Measurements from ENCODE around the gene GREB1L. TPM values are rescaled to one million over a fixed set of nuclear protein-coding genes. Genes with fewer than 3 reads are reported as not detected.

The GREB1L gene
- polyA plus RNA-seq, 1 donor: 10.6 TPM

DNA sequence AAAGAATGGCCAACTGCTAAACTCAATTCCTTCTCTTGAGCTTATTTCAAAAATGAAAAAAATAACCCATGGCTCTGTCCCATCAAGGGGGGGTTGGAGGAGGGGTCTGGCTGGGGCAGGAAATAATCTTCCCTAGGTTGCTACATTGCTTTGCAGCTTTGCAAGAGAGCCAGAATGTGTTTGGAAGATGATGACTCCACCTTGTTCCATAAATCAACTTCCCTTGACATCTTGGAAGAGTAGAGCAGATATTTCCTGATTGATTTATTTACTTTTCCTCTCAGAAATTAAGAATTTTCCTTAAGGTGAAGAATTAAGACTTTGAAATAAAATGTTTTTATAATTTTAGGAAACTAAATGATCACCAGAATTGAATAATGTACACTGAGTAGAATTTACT is 317.2 kb downstream of the GREB1L start:
- DNase-seq (ENCODE audit: low read depth): no peak

DNA sequence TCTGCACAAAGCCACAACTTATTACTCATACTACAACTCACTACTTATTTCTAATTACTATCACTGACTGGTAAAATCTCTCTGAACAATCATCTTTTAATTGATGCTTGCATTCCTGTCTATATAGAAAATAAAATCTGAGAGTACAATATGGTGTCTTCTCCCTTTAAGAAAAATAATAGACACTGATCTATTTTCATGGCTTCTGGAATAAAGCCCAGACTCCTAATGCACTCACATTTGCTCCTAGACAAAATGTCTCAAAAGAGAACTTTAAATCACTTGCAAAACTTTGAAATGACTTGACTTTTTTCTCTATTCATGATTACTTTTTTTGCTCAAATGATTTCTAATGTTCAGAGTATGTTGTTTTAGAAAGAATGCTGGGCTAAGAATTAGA is 329.7 kb downstream of the GREB1L start:
- DNase-seq (ENCODE audit: low read depth): peak; percentile 13

Other genes starting within 250 kb of the GREB1L start
- gene ROCK1, start 130.4 kb upstream of the GREB1L start, polyA plus RNA-seq (ENCODE audit: insufficient read length): 33.5 TPM